Esophagus muscularis mucosa (tissue), 4 donors: Measurements from ENCODE around the gene HNF1B.

Source experiments
- EP300 ChIP-seq: sonication (generic); formaldehyde crosslinking; IDR thresholded peaks from one replicate; pipeline ENCODE4 v1.6.1; 2017; ENCODE audit warnings: antibody characterized with exemption
- POLR2A ChIP-seq: fragments of 450-650 bp; IDR thresholded peaks from one replicate; pipeline ENCODE4 v1.6.1; 2017; ENCODE audit warnings: antibody characterized with exemption, moderate library complexity, mild to moderate bottlenecking, low read depth
- POLR2AphosphoS5 ChIP-seq, 2 donors: sonication (generic); formaldehyde crosslinking; IDR thresholded peaks; one replicate each; pipeline ENCODE4 v1.6.1; 2017; ENCODE audit warnings: antibody characterized with exemption in 2 of 2
- TF ChIP-seq, protein P1 (sequence below), 3 experiments: fragments of 200-600 bp in 2 of 3; fragments of 450-650 bp in 1 of 3; sonication (generic) in 2 of 3; IDR thresholded peaks; one replicate each; pipeline ENCODE4 v1.5.1; 2017 to 2019; ENCODE audit warnings: antibody characterized with exemption in 3 of 3, mild to moderate bottlenecking in 2 of 3, moderate library complexity in 1 of 3

DNA sequence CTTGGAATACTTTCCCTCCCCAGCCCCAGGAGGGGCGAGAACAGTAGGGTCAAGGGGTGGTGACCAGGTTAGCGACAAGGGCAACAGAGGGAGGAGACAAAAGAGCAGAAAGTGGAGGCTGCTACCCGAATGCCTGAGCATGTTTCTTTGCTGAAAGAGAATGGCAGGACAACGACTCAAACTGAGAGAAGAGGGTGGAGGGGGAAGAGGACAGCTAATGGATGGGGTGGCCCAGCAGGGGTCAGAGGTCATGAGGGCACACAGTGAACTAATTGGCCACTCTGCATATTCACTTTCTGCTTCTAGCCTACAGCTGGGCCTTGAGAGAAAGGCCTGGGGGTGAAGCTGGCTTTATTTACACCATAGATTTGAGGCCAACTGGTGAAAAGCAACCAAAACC is 82.5 kb downstream of the HNF1B start:
- no peak for TF ChIP-seq POLR2AphosphoS5 (IDR thresholded peaks at IDR 0.05)
- TF ChIP-seq, protein P1, sequence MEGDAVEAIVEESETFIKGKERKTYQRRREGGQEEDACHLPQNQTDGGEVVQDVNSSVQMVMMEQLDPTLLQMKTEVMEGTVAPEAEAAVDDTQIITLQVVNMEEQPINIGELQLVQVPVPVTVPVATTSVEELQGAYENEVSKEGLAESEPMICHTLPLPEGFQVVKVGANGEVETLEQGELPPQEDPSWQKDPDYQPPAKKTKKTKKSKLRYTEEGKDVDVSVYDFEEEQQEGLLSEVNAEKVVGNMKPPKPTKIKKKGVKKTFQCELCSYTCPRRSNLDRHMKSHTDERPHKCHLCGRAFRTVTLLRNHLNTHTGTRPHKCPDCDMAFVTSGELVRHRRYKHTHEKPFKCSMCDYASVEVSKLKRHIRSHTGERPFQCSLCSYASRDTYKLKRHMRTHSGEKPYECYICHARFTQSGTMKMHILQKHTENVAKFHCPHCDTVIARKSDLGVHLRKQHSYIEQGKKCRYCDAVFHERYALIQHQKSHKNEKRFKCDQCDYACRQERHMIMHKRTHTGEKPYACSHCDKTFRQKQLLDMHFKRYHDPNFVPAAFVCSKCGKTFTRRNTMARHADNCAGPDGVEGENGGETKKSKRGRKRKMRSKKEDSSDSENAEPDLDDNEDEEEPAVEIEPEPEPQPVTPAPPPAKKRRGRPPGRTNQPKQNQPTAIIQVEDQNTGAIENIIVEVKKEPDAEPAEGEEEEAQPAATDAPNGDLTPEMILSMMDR (IDR thresholded peaks at IDR 0.05), result no peak
- TF ChIP-seq POLR2A, result no peak
- no peak for TF ChIP-seq EP300
